GM15510 (cell line): ENCODE results near the gene RAD21L1.

Experiments
- POLR2A ChIP-seq: IDR thresholded peaks from 3 replicates; pipeline ENCODE4 v1.6.1; 2011; ENCODE audit warnings: borderline replicate concordance; ENCODE audit not compliant: insufficient read length; ENCODE audit errors: extremely low read depth

RAD21L1 gene

DNA sequence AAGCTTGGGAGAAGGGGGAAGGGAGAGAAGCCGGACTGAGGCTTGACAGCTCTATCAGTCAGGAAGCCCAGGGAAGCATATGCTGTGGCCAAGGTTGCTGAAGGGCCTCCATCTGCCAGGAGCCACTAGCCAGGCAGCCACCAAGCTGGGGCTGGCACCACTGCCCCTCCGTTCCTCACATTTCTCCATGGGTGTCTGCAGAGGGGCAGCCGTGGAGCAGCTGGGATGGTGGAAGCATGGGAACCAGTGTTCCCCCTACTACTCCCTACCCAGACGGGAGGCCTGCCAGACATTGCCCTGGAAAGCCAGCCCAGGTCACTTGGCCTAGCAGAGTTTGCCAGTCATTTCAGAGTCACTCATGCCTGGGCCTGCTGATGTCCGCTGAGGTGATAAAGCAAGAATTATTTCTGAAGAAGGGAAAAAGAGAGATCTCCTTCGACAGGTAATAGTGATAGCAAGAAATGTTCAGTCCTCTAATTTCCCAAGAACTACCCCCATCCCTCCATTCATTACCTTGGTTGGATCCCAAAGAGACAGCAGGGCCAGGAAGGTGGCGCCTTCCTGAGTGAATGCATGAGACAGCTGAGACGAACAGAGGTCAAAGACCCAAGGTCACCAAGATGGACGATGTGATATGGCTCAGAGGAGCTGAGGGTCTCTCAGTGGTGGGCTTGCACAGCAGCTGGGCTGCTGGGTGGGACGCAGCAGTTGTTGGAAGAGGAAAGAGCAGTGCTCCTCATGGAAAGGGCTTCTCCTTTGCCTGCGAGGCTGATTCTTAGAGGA lies 62.1 kb downstream of the RAD21L1 start:
- TF ChIP-seq POLR2A: no peak

DNA sequence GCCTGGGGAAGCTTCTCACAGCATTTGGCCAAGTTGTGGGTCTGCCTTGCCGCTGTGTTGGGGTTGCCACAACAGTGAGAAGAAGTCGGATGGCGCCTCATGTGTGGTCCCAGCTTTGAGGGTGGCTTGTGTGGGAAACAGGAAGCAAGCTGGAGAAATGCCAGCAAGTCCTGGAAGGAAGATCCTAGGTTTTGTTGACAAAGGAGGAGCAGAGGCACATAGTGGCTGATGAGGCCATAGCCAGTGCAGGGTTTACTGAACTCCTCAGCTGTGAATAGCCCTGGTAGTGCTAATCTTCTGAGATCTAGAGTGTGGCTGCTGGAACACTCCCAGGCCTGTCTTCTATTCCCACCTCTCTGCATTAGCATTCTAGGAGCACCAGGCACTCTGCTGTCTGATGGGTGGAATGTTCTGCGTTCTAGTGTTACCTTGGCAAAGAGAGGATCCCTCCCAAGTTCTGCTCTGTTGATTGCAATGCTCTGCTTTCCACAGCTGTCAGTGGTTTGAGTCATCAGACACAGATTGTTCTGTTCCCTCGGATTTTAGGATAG lies 65.4 kb downstream of the RAD21L1 start:
- TF ChIP-seq POLR2A: no peak

DNA sequence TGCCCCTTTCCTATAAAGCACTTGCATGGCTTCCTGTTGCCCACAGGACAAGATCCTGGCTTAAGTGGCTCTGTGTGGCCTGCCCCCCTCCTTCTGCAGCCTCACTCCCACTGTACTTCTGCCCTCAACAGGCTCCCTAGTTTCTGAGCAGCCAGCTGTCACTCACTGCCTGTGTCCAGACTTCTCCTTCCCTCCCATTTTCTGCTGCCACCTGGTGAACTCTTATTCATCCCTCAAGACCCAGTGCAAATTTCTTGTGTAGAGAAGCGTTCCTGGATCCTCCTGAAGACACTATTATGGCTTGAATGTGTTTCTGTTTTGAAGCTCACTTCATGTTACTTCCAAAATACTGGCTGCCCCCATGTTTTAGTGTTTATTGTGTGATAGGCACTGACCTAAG lies 66.8 kb downstream of the RAD21L1 start:
- TF ChIP-seq POLR2A: no peak

DNA sequence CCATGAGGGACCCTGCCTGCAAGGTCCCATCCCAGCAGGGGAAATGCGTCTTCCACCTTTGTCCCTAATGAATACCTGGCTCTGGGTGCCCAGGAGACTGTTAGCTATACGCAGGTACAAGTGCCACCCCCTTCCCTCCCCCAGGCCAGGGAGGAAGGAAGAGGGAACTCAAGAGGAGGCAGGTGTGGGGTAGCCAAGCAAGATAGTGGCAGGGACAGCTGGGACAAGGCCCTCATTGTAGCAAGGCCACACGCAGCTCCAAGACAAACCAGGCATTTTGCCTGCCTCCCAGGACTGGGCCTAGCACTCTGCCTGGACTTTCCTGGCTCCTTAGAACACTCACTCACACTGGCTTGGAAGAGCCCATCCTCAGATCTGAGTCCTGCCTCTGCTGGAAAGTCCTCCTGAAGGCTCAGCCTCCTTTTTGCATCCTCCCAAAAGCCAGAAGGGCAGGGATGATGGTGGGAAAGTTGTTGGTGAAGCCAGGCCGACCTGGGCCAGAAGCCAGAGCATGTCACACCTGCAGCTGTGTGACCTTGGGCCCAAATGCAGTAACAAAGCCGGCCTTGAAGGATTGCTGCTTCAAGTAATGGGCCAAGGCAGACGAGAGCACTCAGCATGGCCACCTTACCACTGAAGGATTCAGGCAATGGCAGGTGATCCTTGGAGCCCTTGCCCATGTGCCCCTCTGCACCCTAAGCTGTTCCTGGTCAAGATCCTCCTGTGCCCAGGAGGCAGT lies 68.0 kb downstream of the RAD21L1 start:
- no peak for TF ChIP-seq POLR2A

DNA sequence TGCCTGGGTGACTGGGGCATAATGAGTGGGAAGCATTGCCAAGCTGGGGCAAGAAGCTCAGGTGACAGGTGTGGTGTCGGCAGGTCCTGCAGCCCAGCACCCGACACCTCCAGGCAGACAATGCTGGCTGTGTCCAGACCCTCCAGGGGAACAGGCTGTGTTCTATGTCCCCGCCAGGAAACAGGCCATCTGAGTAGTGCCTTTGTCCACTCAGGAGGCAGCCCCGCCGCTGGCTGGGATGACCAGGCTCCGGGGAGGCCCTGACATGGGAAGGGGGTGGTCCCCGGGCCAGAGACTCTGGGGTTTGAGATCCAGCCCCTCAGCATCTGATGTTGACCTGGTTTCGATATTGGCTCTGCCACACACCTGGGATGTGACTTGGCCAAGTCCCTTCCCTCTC lies 68.7 kb downstream of the RAD21L1 start:
- no peak for TF ChIP-seq POLR2A

DNA sequence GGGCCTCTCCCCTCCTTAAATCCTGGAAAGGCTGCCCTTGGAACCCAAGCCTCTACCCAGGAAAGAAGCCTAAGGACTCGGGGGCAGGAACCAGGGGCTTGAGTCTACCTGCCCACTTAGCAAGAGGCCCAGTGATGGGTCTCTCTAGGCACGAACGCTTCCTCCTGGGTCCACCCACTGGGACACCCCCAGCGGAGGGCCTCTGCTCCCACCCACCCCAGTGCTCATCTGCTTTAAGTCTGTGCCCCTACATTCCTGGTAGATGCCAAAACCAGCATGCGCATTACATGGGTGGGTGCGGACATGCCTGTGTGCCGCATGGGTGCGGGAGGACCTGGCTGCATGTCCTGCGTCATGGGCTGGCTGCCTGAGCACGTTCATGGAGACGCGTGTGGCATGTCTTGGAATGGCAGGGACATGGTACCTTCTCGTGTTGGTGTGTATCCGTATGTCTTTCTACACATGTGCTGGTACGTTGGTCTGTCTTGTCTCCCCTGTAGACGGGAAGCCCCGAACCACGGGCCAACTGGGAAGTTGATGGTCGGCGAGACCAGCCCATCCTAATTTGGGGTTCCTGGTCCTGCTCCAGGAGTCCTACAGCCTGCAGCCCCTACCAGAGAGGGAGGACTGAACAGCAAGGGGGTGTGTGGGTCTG lies 69.6 kb downstream of the RAD21L1 start:
- no peak for TF ChIP-seq POLR2A

DNA sequence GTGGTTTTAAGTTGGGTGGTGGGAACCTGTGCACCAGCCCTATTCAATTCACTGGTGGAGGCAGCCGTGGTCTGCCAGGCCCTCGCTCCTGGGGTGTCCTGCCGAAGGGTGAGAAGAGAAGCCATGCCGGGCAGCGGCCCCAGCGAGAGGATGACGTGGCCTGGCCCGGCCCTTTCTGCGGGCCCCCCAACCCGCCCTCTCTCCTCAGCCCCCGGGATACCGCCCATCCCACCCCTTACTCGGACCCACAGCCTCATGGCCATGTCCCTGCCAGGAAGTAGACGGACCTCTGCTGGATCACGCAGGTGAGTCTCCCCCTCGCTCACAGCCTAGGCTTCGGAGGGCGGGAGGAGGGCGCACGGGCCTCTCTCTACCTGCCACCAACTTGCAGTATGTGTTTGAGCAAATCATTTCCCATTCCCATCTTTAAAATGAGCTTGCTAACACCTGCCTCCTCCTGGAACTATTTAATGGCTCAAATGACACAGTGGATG lies 70.3 kb downstream of the RAD21L1 start:
- no peak for TF ChIP-seq POLR2A

DNA sequence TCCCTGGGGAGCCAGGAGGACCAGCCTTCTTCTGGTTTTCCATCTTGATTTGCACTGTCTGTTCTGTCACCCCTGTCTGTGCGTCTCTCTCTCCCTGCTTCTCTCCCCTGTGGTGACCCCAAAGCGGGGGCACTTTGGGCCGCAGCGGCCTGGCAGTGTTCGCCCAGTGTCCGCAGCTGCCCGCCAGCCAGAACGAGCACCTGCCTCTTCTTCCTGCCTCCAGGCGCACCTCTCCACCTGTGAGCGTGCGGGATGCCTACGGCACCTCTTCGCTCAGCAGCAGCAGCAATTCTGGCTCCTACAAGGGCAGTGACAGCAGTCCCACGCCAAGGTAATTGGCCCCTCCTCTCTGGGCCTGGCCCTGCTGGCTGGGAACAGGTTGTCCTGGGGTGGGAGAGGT lies 71.1 kb downstream of the RAD21L1 start:
- no peak for TF ChIP-seq POLR2A

DNA sequence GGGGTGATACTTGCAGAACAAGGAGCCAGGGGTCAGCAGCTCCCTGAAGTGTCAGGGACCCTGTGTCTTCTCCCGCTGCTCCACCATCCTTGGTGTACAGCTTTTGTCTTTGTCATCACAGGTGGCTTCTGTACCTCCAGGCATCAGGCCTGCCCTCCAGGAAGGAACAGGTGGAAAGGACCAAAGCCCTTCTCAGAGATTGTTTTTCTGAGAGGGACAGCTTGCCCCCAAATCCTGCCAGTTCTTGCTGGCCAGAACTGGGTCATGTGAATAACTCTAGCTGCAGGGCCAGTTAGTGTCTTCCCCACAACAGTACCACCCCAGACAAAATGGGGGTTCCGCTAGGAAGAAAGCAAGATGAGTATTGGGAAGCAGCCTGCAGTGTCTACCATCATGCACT lies 71.6 kb downstream of the RAD21L1 start:
- TF ChIP-seq POLR2A: no peak

DNA sequence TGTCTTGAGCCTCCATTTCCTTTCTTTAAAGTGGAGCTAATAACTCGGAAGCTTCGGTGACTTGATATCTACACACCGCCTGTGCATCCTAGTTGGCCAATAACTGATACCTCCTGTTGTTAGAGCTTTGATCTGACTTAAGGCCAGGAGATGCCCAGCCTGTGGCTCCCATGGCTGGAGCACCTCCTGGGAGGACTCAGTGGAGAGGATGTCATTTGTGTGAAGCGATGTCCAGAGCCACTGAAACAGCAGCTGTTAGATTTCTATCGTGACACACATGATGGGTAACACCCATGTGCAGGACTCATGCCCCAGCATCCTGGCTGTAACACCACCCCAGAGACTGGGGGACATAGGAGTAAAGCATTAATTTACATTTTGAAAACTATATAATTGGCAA lies 72.3 kb downstream of the RAD21L1 start:
- no peak for TF ChIP-seq POLR2A

DNA sequence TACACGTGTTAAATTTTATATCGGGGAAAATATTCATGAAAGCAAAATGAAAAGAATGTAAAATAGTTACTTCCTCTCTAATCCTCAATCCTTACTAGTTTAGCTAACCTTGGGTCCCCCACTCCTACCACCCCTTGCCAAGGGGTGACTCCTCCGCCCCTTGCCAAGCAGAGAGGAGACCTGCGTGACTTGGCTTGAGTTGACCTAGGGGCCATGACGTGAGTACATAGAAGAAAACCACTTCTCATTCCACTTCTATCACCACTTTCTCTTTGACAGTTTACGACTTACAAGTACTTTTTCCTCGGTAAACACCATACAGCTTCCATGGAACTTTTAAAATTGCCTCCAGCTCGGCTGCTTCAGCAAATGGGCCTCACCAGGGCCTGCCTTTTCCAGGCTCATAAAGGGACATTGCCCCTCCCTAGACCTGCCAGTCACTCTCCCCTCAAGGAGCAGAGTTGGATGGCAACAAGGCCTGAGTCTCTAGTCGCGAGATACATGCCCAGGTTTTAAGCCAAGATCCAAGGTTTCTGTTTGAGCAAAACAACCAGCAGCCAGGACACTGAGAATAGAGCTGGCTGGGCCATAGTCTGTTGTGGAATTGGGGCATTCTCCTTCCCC lies 73.2 kb downstream of the RAD21L1 start:
- no peak for TF ChIP-seq POLR2A

DNA sequence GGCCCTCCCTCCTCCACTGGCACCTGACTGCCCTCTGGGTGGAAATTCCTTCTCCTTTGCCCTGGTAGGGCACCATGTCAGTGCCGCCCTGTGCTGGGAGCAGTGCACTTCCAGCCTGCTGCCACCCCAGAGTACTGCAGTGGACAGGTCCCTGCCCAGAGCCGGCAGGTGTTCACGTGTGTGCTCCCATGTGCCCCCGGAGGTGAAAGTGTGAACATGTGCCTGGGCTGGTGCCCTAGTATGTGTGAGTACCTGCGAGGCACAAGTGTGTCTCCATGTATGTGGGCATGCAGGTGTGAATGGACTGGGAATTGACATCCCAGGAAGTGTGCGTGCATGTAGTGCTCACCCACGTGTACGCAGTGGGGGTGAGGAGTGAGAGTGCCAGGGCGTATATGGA lies 73.7 kb downstream of the RAD21L1 start:
- no peak for TF ChIP-seq POLR2A

DNA sequence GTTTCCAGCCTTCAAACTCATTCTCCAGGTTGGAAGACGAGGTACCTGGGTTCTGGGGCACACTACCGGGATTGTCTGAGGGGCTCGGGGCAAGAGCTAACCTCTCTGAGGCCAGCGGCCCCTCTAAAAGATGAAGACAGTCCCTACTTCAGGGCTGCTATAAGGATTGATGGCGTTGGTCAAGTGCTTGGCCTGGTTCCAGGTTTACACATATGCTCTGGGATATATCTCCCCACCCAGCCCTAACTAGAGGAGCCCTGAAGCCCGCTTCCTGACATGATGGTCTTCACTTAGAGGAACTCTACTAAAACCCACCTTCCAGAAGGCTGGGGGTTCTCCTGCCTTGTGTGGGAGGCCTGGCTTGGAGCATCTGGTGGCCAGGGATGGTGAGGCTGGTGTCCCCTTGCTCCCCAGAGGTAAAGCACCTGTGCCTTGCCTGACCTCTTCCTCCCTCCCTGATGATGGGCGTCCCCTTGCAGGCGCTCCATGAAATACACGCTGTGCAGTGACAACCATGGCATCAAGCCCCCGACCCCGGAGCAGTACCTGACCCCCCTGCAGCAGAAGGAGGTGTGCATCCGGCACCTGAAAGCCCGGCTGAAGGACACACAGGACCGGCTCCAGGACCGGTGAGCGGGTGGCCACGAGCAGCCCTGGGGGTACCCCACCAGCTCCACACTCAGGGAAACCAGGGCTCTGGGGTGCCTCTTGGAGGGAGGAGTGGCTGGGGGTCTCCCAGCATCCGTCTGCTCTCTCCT lies 74.4 kb downstream of the RAD21L1 start:
- no peak for TF ChIP-seq POLR2A

DNA sequence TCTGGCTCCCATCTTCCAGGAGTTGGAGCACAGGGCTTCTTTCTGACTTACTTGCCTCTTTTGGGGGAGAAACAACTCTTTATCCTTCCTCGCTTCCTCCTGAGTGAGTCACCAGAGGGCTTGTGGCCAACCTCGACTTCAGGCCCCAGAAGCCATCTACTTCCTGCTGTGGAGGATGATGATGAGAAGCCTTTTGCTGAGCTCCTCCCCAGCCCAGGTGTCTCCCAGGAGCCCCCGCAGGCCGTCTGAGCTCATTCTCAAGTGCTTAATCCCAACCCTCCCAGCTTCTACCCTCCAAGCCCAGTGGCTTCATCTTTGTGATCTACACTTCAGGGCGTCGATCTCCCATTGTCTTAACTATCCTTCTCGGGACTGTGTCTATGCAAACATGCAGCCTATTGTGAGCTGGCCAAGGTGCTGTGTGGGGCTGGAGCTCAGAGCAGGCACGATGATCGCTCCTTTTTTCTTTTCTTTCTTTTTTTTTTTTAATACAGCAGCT lies 75.2 kb downstream of the RAD21L1 start:
- TF ChIP-seq POLR2A: no peak

DNA sequence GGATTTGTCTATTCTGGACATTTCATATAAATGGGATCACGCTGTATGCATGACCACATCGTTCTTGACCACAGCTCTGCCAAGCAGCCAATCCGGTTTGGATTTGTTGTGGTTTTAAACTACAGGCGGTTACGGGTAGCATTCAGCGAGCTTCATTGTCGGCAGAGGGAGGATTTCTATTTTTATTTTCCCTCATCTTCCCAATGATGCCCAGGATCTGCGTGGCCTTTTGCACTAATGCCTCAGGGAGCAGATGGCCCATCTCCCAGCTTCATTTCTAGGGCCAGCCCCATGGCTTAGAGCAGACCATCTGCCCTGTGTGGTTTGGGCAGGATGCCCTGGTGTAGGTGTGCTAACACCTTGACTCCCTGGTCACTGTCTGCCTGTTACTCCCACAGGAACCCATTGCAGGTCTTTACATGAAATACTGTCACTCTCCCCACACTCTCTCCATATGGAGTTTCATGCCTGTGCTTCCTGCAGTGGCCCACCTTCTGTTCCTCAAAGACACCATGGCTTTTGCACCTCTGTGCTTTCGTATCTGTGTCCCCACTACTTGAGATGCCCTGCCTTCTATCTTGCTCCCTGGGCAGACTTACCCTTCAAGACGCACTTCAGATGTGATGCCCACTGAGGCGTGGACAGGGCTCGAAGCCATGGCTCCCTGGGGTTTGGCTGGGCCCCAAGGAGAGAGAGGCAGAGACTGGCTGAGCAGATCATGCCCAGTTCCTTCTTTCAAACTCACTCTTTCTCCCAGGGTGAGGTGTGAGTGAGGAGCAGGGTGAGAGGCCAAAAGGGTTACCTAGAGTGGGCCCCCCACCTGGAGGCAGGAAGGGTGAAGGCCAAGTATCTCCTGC lies 77.1 kb downstream of the RAD21L1 start:
- TF ChIP-seq POLR2A: no peak
